ENCODE results near the gene PXDN.
"Not testable (repeated sequence)": the region's sequence is repeated elsewhere in the genome, so short reads cannot be mapped to it uniquely, and the experiment has no call there.

PXDN gene

DNA sequence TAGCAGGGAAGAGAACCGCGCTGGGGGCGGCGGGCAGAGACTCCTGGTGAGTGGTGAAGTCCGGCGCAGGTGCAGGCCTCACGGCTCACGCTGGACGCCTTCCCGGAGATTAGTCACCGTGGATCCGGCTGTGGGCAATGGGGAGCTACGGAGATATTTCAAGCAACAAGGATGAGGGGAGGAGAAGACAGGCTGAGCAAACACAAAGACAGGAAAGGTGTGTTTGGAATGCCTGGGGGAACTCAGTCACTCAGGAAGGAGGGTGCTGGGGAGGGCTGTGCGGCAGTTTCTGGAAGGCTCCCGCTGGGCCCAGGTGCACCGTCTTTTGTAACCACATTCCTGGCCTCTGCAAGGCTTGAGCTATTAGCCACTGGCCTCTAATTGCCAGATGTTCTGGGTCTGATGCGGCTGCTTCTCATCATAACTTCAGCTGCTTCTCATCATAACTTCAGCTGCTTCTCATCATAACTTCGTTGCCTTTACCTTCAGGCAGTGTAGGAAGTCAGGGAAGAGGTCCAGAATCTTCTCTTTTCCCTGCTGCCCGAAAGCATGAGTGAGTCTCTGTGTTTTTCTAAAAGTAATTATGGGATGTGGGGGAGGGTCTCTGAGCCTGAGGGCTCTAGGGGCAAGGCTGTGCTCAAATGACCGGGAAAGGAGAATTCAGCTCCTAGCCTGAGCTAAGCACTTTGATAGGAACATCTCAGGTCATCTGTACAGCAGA, 118.9 kb downstream of the PXDN start:
- no peak for DNase-seq

DNA sequence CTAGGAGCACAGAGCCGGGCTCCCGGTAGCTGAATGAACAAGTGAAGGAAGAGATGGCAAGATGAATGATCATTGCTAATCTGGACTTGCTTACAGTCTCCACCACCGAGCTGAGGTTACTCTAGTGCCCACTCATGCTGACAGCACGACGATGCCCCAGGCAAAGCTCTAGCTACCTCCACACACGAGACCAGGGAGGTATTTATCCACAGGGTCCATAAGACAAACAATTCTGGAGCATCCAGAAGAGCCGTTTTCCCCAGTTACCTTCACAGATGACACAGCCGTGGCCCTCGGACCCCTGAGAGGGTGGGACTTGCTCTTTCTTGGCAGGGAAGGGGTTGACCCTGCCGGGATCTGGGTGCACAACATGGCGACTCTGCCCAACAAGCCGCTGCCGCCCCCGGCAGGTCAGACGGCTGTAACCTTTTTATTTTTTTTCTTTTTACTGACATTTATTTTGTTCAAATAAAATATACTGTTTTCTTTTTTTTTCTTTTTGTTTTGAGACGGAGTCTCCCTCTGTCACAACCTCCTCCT, 120.3 kb downstream of the PXDN start:
- no peak for DNase-seq

DNA sequence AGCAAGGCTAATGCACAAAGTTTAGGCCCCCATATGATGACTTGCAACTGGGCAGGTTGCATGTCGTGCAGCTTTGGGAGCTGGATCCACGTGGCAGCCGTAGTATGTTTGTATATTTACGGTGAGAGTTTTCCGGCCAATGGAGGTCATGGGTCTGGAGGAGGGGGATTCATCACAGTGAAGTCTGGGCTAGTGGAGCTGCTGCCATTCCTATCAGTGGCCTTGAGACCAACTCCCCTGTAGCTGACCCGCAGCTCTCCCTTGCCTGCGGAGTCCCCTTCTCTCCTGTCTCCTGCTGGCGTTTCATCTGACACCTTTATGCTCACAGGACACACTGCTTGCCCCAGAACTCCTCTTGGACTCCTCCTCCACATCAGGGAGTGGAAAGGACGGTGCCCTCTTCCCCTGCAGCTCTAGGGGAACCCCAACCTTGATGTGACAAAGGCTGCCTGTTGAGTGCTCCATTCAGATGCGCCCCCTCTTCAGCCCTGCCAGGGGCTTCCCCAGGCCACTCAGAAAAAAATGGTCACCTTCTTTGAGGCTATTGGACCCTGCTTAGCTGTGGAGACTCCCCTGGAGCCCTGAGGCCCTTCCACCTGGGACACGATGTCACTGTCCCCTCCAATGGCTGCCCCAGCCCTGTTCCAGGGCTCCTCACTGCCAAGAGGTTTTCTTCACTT, 121.7 kb downstream of the PXDN start:
- no peak for DNase-seq

DNA sequence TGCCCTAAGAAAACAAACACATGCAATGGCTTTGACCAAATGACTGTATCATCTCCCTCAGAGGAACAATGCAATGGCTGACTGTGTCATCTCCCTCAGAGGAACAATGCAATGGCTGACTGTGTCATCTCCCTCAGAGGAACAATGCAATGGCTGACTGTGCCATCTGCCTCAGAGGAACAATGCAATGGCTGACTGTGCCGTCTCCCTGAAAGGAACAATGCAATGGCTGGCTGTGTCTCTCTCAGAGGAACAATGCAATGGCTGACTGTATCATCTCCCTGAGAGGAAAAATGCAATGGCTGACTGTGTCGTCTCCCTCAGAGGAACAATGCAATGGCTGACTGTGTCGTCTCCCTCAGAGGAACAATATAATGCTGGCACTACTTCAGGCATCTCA, 122.3 kb downstream of the PXDN start:
- DNase-seq = not testable (repeated sequence)

DNA sequence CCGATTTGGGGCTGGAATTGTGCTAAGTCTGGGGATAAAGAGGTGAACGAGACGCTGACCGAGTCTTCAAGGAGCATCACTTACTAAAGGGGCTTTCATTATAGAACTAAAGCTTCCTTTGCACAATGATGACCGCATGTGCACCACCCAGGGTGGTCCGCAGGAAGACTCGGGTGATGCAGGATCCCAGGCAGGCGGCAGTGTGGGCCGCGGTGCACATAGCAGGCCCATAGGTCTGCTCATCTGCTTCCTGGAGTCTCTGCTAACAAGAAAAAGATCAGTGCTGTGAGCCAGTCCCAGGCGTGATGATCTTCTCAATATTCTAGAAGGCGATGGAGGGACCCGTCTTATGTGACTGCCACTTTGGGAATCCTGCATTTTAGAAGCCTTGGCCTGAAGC, 122.8 kb downstream of the PXDN start:
- no peak for DNase-seq

DNA sequence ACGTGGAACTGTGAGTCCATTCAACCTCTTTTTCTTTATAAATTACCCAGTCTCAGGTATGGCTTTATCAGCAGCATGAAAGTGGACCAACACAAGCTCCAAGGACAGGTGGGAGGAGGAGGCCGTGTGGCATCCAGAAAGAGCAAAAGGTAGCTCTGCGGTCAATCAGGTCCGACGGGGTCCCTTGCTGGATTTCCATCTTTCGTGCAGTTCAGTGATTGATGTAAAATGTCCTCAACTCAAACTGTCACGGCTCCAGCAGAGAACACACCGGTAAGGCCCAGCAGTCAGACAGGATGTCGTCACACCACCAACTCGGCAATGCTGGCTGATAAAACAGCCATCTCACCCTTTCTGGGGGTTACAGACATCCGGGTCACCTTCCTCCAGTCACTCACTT, 123.3 kb downstream of the PXDN start:
- no peak for DNase-seq

DNA sequence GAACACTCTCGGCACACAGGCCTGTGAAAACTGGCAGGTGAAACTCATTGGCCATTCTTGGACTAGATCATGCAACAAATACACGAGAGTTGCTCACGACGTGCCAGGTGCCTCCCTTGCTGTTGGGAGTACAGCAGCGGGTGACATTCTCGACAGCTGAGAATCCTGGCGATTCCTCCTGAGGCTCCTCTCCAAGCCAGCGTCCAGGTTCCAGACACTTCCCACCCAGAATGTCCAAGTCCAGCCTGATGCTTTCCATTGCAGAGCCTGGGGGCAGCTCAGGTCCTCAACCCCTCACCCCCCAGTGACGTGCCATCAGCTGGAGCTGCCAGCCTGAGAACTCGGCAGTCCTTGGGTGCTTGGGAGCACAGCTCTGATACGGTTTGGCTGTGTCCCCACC, 124.2 kb downstream of the PXDN start:
- no peak for DNase-seq

DNA sequence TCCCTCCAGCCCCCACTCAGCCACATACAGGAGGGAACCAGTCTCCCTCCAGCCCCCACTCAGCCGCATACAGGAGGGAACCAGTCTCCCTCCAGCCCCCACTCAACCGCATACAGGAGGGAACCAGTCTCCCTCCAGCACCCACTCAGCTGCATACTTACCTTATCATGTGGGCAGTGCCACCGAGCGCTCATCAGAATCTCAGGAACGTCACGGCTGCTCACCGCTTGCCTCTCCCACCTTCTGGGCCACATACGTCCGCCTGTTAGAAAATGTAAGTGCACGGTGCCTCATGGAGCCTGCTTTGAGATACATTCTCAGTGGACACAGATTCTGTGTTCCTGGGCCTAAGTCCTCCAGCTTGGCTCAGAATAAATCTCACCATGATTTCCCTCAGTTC, 124.8 kb downstream of the PXDN start:
- DNase-seq = no peak

DNA sequence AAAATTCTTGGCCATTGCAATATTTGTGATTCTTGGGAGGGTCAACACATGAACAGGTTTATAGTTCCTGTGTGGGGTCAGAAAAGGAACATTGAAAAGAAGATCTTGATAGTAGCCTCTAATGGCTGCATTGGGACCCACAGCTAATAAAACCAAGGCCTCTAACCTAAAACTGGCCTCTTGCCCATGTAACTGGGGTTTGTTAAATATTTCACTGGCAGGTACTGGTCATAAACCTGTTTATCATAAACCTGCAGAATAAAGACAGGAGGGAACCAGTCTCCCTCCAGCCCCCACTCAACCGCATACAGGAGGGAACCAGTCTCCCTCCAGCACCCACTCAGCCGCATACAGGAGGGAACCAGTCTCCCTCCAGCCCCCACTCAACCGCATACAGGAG, 125.3 kb downstream of the PXDN start:
- DNase-seq = no peak

DNA sequence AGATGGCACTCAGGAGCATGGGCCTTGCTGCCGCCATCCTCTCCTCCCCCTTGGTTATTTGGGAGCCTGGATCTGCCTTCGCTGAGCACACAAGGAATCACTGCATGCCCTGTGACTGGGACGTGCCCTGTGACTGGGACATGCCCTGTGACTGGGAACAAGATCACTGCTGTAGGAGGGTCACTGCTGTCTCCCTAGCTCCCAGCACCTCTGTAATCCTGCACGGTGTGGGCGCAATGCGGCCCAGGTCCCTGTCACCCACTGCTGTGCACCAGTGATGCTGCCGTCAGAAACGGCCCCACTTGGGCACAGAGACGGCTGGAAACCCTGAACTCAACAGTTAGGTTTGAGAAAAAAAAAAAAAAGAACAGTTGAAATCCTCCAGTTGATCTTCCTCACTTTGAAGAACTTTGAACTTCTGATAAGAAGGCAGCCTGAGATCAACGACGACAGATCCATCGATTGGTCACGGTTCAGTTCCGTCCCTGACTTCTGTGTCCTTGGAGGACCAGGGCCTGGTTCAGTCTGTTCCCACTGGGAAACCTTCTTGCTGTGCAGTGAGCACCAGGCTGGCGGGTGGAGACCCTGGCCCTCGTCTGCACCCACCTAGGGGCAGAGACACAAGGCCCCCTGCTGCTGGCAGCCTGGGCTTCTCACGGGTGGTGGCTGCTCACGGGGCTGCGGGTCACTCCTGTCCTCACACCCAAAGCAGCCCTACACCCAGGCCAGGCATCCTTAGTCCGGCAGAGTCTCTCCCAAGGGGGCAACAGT, 125.9 kb downstream of the PXDN start:
- DNase-seq = no peak

DNA sequence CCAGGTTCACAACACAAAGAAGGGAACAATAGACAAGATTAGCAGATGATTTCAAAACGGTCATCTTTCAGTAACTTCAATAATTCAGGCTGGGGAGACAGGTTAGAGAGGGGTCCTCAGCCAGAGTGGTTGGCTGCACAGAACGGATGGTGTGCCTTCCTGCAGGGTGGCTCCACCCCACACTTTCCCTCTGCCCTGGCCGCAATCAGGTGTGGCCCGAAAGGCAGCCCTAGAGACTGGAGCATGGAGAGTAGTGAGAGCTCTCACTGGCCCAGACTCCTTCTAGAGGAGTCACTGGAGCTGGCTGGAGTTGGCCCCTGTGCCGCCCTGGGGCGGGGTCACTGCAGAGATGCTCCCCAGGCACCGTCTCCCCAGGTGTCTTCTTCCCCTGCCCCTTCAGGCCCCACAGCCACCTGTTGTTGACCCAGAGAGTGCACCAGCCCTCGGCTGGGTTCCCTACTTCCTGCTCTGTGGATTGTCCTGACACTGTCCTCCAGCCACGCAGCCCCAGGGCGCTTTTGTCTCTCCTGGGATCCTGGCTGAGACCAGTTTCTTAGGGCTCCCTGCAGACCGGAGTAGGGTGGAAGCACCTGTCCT, 126.8 kb downstream of the PXDN start:
- DNase-seq = no peak

DNA sequence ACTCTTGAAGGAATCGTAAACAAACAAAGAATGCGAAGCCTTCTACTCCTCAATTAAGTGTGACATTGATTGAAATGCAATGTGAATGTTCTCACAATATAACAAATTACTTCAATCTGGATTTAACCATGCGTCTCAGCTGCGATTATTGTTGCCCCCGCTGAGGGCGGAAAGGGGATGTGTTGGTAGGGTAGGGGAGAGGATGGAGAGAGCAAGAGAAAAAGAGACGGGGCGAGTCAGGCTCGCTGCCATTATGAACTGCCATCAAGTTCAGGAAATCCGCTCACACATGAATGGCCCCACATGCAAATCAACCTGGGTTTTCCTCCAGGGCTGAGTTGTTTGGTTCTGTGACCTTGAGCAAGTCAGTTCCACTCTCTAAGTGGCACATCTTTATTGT, 129.8 kb downstream of the PXDN start:
- no peak for DNase-seq

DNA sequence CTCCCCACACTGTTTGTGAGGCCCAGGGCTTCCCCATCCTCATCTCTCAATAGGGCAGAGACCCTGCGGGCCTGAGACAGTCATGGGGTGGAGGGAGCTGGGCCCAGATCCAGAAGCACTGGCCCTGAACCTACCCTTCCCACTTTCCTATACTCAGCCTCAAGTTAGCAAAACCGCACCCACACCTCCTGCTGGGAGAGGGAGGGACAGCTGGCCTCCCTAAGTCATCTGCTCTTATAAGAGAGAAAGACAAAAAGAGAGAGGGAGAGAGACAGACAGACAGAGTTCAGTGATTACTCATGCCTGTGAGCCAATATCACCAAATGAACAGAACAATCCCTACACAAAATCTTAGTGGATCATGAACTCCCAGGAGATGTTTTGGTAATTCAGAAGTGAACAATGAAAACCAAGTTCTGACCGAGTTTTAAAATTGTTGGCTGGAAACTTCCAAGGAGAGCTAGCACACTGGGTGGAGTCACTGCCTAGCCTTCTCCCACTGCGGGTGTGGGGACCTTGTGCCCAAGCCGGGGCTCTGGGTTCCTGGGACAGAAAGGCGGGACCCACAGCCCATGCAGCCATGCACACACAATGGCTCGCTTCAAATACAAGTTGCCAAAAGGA, 130.5 kb downstream of the PXDN start:
- DNase-seq = no peak

DNA sequence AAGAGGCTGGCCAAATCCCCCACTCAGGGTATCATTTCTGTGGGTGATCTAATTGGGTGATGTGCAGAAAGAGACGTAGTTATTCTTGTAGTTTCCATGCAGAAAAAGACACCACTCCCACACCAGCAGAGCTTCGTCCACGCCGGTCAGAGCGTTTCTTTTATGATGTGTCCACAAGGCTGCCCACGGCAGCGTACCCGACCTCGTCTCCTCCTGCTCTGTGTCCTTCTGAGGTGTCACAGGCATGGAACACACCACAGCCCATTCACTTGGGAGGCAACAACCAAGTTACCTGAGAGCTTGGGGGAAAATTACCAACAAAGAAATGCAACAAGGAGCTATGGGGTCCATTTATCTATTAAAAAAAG, 131.3 kb downstream of the PXDN start:
- no peak for DNase-seq

DNA sequence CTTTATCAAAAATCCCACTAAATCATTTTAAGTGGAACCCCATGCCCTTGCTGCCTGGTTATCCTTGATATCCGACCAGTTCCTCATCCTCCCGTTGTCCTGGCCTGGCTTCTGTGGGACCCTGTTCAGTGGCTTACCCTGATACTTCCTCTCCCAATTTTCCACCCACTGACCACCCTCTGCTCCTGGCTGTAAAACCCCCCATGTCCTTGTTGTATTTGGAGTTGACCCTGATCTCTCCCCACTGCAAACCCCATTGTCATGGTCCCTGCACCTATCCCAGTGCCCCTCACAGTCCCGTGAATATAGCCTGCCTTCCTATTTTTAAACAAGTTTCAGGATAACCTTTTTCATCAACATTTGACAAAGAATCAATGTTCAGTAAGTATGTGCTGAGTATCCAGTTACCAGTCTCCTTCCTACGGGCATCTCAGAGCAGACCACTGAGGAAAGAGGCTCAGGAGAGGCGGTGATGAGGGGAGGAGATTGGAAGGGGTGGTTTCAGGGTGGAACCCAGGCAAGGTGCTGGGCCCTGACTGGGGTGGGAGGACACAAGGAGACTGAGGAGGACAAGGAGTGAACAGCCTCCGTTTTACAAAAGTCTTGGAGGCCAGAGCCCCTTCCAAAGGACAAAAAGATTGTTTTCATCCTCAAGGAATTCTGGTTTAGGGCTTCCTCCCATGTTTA, 131.8 kb downstream of the PXDN start:
- DNase-seq = no peak

DNA sequence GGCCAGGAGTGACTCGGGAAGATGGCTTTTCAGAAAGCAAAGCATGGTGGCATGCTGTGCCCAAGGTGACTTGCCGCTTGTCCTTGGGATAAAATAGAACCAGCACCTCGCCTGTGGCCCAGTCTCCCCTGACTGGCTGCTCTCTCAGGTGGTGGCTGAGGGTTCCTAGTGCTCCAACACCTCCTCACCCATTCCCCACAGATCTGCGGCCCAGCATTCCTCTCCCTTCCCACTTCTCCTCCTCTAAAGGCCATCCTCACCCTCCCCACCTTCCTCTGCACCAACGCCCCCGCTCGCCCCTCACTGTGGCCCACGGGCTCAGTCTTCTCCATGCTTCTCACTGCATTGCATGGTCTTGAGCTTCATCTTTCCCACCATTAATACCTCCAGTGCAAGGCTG, 132.4 kb downstream of the PXDN start:
- DNase-seq = no peak

DNA sequence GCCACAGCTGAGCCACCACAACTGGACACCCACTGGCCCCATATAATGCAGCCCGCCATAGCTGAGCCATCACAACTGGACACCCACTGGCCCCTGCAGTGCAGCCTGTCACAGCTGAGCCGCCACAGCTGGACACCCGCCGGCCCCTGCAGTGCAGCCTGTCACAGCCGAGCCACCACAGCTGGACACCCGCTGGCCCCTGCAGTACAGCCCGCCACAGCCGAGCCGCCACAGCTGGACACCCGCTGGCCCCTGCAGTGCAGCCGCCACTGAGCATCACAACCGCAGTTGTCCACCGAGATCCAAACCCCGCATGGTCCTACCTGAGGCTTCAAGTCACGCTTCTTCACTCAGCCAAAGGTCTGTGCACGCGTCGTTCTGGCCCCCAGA, 134.2 kb downstream of the PXDN start:
- no peak for DNase-seq

DNA sequence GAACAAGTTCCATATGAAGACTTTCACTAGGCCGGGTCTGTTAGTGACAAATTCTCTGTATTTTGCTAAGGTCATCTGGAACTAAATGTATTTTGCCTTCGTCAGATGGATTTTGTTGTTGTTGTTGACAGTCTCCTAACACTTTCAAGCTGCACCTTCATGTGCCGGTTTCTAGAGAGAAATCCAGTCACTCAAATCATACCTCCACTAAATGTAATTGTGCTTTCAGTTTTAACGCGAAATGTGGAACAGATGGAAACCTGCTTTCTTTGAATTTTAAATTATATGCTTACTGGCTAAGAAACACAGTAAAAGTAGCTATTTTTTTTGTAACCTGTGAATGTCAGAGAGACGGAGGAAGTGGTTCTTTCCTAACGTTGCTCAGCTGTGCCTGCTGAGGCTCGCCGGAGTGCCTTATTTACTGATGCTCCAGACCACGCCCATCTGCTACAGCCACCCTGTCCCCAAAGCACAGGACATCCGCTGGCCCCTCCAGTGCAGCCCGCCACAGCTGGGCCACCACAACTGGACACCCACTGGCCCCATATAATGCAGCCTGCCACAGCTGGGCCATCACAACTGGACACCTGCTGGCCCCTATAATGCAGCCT, 134.7 kb downstream of the PXDN start:
- no peak for DNase-seq

DNA sequence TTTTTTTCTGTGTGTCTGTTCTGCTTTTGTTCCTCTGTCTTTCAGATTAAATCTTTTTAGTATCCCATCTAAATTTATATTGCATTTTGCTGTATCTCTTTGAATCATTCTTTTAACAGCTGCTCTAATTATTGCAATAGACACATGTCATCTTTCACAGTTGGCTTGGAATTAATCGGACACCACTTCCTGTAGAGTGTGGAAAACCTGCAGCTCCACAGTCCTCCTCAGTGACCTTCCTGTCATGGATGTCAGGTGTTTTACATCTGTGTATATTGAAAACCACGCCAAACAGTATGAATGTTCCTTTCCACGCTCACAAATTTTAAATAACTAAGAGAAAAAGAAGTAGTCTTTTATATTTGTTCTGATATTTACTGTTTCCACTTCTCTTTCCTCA, 135.3 kb downstream of the PXDN start:
- no peak for DNase-seq

DNA sequence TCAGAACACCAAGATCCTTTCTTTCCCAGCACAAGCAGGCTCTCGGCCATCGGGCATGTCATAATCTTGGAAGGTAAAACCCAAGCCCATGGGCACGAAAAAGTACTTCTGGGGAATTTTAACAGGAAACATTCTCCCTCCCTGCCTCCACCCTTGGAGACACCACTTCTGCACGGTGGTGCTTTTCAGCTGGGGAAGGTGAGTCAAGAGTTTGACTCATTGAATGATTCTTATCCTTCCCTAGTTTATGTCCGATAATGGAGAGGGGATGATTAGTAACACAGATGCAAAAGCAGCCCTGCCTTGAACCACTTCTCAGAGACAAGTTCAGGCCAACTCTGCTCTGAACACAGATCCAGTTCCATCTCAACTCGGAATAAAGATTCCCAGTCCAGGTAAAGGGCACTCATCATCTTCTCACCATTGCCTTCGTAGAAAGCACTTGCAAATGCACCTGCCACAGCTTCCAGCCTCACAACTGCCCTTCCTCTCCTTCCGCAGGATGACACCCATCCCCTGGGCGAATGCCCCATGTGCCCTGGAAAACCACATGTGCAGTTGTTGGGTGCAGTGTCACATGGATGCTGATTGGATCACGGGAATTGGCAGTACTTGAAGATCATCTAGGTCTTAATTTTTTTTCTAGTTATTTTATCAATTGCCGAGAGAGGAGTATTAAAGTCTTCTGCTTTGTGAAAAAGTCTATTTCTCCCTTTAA, 136.2 kb downstream of the PXDN start:
- no peak for DNase-seq

DNA sequence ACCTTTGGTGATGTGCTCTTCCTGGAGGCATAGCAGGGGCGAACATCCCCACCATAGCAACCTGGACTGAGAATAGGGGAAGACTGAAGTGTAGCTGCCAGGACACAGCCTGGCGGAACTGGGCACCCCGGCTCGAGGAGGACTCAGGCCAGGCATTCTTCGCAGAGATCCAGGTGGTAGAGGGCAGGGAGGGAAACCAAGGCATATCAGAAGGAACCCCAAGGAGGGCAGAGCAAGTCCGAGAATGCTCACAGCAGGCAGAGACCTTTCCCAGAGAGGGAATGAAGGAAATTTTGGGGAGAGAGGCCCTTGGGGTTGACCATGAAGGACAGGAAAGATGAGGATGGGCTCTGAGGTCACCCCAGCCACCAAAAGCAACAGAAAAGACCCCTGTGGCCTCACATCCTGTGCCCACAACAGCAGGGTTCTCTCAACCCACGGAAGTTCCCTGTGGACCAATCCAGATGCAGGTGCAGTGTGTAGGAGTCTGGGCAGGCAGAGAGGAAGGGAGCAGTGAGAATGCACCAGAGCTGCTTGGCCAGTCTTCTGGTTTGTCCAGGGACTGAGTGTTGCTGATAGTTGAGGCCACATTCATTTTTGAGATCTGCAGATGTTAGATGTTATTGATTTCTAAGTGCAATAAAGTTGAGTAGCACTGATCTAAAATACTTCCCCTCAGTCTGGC, 136.9 kb downstream of the PXDN start:
- no peak for DNase-seq

All from hippocampal formation (tissue), 2 donors.